Esophagus muscularis mucosa (tissue), 4 donors: ENCODE data around the gene RNASE8.

Experiments
- CTCF ChIP-seq, 3 experiments: fragments of 200-600 bp in 2 of 3; fragments of 450-650 bp in 1 of 3; sonication (generic) in 2 of 3; IDR thresholded peaks; one replicate each; pipeline ENCODE4 v1.5.1; 2017 to 2019; ENCODE audit warnings: antibody characterized with exemption in 3 of 3, mild to moderate bottlenecking in 2 of 3, moderate library complexity in 1 of 3
- EP300 ChIP-seq: sonication (generic); formaldehyde crosslinking; IDR thresholded peaks from one replicate; pipeline ENCODE4 v1.6.1; 2017; ENCODE audit warnings: antibody characterized with exemption
- POLR2A ChIP-seq: fragments of 450-650 bp; IDR thresholded peaks from one replicate; pipeline ENCODE4 v1.6.1; 2017; ENCODE audit warnings: antibody characterized with exemption, moderate library complexity, mild to moderate bottlenecking, low read depth

GRCh38 chr14:21034707-21035106 lies 22.9 kb upstream of the RNASE8 start, which contains the start of gene RNASE13:
- TF ChIP-seq CTCF (IDR thresholded peaks at IDR 0.05) (no peak), EP300 (no peak), POLR2A (no peak)
